ENCODE data around the gene WNT2B. TPM values are rescaled to one million over a fixed set of nuclear protein-coding genes. Genes with fewer than 3 reads are reported as not detected.

WNT2B gene
- total RNA-seq, 1 experiment from 2014 or later = 0.02 TPM

DNA sequence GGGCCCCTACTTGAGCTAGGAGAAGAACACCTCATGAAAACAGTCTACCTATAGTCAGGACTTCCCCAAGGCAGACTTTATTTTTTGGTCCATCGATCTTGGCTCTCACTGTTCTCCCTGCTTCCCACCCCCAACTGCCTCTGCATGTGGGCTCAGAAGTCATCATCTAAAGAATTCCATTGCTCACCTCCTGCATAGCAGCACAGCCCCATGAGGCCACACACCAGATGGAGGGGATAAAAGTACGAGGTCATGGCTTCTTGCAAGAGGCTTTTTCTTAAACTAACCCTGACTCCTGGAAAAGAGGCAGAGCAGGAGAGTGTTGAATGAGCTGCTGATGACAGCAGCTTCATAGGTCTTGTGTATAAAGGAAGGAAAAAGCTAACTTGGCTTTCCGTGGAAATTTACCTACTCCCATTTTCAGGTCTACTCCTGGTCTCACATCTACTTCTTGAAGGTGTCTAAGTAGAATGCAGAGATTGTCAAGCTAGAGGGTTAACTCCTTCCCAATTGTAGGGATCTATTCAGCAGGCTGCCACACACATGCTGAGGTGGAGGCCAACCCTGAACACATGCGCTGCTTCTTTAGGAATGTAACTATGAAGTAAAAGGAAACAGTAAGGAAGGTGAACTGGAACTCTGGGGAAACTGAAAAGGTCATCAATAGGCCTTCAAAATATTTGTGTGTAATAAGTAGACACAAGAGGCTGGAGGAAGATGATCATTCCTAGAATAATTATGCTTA lies 18.7 kb downstream of the WNT2B start:
- peak; percentile 32 for DNase-seq (ENCODE audit: low read depth)

DNA sequence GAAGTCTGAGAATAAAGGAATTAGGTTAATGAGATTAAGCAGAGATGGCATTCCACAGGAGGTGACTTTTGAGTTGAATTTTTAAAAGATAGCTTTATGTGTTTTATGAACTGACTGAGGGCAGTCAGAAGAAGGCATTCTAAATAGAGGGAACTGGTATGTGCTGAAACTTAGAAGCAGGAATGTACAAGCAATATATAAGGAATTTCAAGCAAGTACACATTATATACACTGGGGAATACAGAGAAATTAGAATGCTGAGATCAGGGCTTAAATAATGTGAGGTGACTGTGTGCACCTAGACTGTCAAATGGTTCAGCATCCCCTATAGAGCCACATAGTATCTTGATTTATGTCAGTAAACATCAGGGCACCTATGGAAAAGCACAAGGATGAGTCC lies 19.3 kb downstream of the WNT2B start:
- no peak for DNase-seq (ENCODE audit: low read depth)

DNA sequence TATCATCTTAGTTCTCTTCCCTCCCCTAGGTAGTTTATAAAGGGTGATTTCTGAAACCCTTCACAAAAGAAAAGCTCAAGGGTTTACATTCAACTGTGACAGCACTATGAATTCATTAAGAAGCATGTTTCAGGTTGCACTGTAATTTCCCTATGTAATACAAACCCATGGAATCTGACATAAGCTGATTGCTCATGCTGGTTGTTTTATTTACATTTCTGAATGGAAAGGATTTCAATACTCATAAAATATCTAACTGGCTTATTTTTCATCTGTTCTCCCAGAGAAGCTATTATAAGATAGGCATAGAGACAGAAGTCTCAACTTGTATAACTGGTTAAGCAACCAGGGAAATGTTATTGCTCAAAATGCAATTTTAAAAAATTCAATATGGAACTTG lies 20.5 kb downstream of the WNT2B start:
- DNase-seq (ENCODE audit: low read depth) = no peak

DNA sequence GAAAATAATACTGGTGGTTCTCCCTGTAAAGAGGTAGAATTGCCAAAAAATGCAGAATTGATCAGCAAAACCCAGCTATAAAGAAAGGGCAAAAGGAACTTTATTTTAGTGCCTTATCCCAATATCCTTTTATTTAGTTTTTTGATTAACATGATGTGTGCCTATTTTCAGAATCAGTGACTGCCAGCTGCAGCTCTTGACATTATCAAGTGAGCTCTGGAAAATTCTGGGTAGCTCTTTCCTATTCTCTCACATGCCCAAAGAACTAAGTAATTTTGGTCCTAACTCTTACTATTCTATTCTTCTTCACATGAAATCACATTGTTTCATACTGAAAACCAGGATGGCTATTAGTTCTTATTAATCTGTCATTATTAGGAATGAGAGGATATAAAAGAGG lies 22.1 kb downstream of the WNT2B start:
- no peak for DNase-seq (ENCODE audit: low read depth)

DNA sequence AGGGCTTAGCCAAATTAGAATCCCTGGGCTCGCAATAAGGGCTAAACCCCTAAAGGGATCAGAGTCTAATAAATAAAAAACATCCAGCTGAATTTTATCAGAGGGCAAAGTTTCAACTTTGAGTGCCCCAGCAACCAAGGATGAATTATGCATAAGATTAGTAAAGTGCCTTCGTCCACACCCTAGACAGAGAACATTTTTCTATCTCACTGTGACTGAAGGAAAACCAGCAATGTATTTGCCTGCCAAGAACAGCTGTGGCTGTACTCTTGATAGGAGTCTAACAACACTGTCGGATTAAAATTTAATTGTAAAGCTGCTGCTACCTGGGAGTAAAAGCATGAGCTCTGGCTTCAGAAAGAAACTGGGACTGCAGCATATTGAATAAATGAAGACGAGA lies 23.3 kb downstream of the WNT2B start:
- DNase-seq (ENCODE audit: low read depth) = no peak

DNA sequence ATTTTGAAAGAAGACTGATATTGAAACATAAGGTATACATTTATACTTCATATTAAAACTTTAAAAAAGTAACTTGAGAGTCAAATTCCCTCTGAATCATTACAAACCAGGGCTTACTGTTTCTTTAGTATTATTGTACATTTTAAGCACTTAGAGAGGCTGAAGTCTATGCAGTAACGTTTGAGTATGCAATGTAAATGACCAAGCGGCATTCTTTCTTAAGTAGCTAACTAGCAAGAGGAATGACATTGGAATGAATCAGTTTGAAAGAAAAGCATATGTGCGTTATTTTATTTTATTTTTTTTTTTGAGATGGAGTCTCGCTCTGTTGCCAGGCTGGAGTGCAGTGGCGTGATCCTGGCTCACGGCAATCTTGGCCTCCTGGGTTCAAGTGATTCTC lies 24.3 kb downstream of the WNT2B start:
- DNase-seq (ENCODE audit: low read depth) = no peak

DNA sequence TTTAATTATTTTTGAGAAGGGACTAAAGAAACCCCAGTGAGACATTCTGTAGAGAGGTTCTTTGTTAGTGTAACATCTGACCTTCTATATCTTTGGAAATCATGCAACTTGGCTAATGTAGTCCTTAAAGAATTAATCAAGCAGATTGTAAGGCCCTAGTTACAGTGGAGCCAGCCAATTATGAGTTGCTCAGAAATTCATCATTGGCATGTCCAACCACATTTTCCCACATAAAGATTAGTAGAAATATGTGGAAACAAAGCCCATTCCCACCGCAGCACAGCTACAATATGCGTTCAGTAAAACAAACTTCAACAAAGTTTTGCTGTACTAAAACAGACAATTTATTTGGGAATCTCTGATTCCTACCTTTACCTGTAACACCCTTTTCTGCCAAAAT lies 27.8 kb downstream of the WNT2B start:
- DNase-seq (ENCODE audit: low read depth) = no peak

DNA sequence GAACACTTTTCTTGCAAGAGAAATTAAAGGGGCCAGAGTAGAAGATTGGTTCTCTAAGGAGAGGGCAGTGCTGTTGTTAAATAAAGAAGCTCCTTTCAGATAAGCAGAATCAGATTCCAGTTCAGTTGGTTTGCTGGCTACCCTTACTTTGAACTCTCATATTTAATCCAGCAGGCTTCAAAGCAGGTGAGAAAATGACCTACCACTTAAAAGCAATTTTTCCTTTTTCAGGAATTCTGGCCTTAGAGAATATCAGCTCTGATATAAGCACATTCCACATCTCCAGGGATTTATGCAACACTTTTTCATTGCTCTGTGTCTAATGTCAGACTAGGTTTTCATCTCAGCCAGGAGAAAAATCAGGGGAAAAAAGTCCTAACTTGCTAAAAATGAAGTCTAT lies 28.7 kb downstream of the WNT2B start:
- DNase-seq (ENCODE audit: low read depth) = no peak

DNA sequence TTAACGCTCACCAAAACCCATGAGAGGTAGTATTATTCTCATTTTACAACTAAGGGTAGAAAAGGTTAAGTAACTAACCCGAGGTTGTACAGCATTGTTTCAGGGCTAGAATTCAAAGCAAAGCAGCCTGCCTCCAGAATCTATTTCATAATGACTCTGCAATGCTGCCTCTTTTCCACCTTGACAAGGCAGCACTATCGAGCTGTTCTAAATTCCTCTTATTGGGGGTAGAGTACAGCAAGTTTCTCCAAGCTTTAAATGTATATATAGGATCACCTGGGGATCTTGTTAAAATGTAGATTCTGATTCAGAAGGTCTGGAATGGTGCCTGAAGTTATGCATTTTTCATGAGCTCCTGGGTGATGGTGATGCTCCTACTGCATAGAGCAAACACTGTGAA lies 30.1 kb downstream of the WNT2B start:
- DNase-seq (ENCODE audit: low read depth) = no peak

DNA sequence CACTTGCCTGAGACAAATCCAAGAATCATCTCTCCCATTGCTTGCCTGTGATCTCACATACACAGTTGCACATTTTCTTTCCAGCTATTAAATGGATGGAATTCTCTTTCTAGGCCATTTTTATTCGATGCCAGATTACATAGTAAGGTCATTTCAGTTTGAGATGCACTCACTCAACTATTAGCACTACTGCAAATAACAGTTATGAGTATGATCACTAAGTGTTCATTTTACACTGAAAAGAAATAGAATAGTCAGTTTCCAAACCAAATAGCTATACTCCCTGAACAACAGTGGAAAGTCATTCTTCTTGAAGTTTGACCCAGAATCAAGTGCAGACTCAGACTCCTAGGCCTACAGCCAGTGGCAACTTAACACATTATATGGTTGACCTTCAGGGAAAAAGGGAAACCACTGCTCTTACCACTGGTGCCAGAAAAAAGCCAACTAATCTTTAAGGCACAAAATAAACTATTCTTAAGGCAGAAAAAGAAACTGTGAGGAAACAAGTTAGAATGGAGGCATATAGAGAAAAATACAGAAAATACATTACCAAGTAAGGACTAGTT lies 31.5 kb downstream of the WNT2B start:
- no peak for DNase-seq (ENCODE audit: low read depth)

DNA sequence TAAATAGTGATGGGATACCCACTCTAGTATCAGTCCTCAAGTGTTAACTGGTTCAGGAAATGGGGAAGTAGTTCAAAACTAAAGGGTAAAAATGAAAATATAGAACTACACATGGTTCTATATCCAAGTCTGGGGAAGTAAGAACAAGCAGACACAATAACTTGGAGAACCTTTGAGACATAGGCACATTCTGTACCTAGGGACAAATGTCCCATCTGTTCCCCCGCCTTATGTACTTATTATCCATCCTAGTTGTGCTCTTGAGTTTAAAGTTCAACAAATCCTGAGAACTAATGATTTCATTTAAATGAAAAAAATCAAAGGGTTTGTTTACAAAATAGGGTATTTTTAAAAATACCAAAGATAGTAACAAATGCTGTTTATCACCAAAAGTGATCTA lies 32.5 kb downstream of the WNT2B start:
- DNase-seq (ENCODE audit: low read depth) = no peak

DNA sequence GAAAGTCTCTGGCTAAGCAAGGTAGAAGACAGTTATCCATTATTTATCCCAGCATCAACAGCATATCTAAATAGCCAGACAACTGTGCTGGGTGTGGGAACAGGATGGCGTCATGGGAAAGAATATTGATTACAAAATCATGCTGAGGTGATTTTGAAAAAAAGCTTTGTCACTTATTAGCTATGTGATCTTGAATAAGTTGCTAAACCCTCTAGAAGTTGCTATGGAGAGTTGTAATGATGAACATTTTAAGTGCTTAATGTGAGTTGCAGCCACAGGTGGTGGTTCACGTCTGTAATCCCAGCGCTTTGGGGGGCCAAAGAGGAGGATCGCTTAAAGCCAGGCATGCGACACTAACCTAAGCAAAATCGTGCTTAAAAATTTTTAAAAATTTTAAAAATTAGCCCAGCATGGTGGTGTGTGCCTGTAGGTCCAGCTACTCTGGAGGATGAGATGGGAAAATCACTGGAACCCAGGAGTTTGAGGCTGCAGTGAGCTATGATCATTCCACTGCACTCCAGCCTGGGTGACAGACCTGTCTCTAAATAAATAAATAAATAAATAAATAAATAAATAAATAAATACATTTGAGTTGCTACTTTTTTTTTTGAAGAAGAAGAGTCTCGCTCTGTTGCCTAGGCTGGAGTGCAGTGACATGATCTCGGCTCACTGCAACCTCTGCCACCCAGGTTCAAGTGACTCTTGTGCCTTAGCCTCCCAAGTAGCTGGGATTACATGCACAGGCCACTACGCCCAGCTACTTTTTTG lies 33.6 kb downstream of the WNT2B start:
- no peak for DNase-seq (ENCODE audit: low read depth)

DNA sequence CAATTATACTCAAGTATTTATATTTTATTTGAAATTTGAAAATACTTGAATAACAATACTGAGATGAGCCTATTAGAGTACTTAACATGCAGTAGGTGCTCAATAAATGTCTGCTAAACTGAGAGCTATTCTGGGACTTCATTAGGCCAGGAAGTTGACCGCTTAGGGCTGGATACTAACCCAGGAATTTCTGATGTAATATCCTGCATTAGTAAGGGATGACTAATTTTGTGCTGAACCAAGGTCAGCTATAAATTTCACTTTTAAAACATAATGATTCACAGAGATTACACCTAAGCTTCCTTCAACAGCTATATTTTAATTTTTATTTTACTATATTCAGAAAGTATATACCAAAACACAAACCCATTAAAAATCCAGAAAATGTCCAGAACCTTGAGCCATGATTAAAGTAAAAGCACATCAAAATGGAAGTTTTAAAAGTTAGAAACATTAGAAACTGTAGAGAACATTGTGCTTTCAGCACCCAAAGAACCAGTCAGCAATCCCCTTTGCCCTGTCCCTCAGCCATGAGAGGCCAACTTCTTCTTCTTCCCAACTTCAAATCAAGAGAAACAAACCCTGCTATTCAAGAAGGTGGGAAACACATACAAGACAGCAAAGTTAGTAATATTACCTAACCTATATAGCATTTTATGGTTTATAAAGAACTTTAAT lies 35.4 kb downstream of the WNT2B start:
- DNase-seq (ENCODE audit: low read depth) = peak; percentile 92

DNA sequence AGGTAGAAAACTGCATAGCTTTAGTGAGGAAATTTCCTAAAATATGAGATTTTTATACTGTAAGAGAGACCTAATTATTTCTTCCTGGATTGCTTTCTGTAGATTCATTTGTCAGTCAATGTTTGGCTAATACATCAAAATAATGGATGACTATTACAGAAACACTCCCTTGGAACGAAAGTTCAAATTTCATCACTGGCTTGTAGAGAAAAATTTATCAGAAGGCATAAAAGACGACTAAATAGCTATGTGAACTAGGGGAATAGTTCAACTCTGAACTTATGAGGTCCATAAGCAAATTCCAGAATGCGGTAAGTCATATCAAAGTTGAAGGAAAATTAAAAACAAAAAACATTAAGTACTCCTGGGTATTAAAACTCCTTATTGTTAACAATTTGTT lies 36.0 kb downstream of the WNT2B start:
- DNase-seq (ENCODE audit: low read depth) = no peak

DNA sequence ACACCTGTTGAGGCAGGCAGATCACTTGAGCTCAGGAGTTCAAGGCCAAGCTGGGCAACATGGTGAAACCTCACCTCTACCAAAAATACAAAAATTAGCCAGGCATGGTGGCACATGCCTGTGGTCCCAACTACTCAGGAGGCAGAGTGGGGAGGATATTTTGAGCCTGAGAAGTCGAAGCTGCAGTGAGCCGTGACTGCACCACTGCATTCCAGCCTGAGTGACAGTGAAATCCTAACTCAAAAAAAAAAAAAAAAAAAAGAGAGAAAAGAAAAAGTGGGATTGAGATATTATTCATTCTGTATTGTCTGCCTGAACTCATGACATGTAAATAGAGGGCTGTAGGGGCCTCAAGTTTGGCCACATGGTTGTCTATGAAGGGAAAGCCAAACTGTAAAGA lies 37.3 kb downstream of the WNT2B start:
- no peak for DNase-seq (ENCODE audit: low read depth)

DNA sequence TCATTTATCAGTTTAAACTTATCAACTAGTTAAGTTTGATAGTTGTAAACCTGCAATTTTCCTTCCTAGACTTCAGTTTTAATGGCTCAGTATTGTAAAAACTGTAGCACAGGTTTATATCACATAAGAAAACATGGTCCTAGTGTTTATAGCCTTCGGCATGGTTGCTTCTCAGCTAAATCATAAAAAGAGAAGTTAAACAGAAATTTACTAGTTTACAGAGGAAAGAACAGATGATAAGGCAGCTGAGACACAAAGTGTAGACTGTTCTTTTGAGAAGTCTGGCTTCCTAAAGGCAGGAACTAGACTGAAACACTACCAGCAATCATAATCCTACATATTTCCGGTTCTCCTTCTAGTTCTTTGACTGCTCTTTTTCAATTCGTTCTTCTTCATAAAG lies 39.8 kb downstream of the WNT2B start:
- no peak for DNase-seq (ENCODE audit: low read depth)

DNA sequence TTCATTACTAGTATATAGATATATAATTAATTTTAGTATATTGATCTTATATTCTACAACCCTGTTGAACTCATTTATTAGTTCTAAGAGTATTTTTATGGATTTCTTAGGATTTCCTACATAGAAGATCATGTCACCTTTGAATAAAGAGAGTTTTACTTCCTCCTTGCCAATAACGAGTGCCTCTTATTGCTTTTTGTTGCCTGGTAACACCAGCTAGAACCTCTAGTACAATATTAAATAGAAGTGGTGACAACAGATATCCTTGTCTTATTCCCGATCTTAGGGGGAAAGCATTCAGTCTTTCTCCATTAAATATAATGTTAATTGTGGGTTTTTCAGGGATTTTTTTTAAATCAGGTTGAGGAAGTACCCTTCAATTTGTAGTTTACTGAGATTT lies 40.8 kb downstream of the WNT2B start:
- DNase-seq (ENCODE audit: low read depth) = no peak

DNA sequence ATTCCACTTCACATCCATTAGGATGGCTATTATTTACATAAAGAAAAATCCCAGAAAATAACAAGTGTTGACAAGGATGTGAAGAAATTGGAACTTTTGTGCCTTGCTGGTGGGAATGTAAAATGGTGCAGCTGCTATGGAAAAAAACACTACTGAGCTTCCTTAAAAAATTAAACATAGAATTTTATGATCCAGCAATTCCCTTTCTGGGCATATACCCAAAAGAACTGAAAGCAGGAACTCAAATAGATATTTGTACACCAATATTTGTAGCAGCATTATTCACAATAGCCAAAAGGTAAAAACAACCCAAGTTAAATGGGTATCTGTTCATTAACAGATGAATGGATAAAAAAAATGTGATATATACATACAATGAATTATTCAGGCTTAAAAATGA lies 45.6 kb downstream of the WNT2B start:
- DNase-seq (ENCODE audit: low read depth) = no peak

DNA sequence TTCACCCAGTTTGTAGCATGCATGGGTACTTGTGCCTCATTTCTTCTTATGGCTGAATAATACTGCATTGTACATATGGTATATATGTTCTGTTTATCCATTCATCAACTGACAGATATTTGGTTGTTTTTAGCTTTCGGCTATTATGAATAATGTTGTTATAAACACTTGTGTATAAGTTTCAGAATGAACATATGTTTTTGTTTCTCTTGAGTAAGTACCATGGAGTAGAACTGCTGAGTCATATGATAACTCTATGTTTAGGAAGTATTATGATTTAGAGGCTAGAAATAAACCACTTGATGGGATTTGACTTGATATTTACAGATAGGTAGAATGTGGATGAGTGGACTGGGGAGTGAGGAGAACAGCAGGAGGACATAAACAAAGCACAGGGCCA lies 48.6 kb downstream of the WNT2B start:
- DNase-seq (ENCODE audit: low read depth) = no peak

DNA sequence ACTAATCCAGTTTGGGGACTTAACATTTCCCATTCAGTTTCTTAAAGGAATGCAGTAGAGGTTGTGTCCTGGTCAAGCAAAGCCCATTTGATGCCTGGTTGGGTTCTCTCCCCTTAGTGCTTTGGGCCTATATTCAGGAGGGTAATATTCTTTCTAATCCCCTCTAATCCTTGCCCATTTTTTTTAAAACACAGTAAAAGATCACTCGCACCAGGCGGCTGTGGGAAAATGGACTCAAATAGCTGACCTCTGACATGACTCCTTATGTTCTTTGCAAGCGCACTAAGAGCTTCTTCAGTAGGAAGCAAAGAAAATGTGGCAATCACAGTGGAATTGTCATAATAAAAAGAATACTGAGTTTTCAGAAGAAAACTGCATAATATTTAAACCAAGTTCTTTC lies 49.9 kb downstream of the WNT2B start:
- DNase-seq (ENCODE audit: low read depth) = no peak

DNA sequence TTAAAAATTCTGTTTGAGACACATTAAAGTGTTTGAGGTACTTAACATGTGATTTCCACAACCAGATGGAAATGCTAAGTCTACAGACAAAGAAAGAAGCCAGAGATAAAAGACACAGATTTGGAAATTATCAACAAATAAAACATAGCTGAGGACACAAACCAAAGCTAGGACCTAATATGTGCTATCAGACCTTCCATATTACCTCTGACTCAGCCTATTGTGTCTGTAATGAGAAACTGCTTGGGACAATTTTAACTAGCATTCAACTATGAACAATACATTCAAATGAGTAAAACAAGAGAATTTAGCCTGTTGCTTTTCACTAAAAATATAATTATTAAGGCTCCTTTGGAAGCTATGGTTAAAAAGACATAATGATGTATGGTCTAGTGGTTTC lies 54.6 kb downstream of the WNT2B start:
- no peak for DNase-seq (ENCODE audit: low read depth)

DNA sequence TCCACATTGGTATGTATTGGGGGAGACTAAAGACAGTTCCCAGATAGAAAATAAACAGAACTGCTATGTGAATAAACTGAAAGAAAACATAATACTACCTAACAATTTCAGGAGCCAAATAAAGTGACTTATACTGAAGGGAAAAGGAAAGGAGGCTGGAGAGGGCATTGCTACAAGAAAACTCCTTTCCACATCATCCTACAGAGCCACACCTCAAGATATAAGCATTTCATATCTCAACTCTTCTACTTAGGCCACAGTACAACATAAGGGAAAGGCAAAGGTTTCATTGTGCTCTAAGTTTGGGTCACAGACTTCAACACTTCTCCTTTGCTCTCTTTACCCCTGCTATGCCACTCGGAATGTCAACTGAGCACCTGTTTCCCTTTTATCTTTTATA lies 55.3 kb downstream of the WNT2B start:
- no peak for DNase-seq (ENCODE audit: low read depth)

All from HT1080 (cell line).